GM21528 (cell line): Measurements from ENCODE around the gene IL1RAPL2.
"Not testable (repeated sequence)": the region's sequence is repeated elsewhere in the genome, so short reads cannot be mapped to it uniquely, and the experiment has no call there.

ENCODE experiments used
- ATAC-seq: cut with Tn5 transposase; IDR thresholded peaks from one replicate; pipeline ENCODE4 v1.9.1; 2021; ENCODE audit warnings: mild to moderate bottlenecking, moderate library complexity; ENCODE audit not compliant: unreplicated experiment, low FRiP score

Gene IL1RAPL2

GRCh38 chrX:105006103-105006502, 440.1 kb downstream of the IL1RAPL2 start:
- ATAC-seq, result no peak

GRCh38 chrX:105006996-105007395, 441.0 kb downstream of the IL1RAPL2 start:
- no peak for ATAC-seq

- no peak for ATAC-seq
Observed at GRCh38 chrX:105013719-105014118, 447.7 kb downstream of the IL1RAPL2 start.

GRCh38 chrX:105017641-105018040, 451.6 kb downstream of the IL1RAPL2 start:
- no peak for ATAC-seq

- no peak for ATAC-seq
Observed at GRCh38 chrX:105018865-105019264, 452.9 kb downstream of the IL1RAPL2 start.

- not testable (repeated sequence) for ATAC-seq
Observed at GRCh38 chrX:105028962-105029361, 463.0 kb downstream of the IL1RAPL2 start.

- ATAC-seq, result no peak
Observed at GRCh38 chrX:105038672-105039328, 472.8 kb downstream of the IL1RAPL2 start.

- ATAC-seq, result no peak
Observed at GRCh38 chrX:105050921-105051320, 484.9 kb downstream of the IL1RAPL2 start.

GRCh38 chrX:105051364-105051763, 485.4 kb downstream of the IL1RAPL2 start:
- ATAC-seq, result no peak

GRCh38 chrX:105052926-105053325, 486.9 kb downstream of the IL1RAPL2 start:
- no peak for ATAC-seq

- no peak for ATAC-seq
Observed at GRCh38 chrX:105063743-105064142, 497.7 kb downstream of the IL1RAPL2 start.

- ATAC-seq, result no peak
Observed at GRCh38 chrX:105098201-105098600, 532.2 kb downstream of the IL1RAPL2 start.

GRCh38 chrX:105098812-105099211, 532.8 kb downstream of the IL1RAPL2 start:
- ATAC-seq, result no peak

GRCh38 chrX:105101378-105101777, 535.4 kb downstream of the IL1RAPL2 start:
- ATAC-seq, result no peak

- ATAC-seq, result no peak
Observed at GRCh38 chrX:105109936-105110335, 543.9 kb downstream of the IL1RAPL2 start.

GRCh38 chrX:105114554-105115130, 548.6 kb downstream of the IL1RAPL2 start:
- ATAC-seq, result no peak

- not testable (repeated sequence) for ATAC-seq
Observed at GRCh38 chrX:105115596-105116320, 549.8 kb downstream of the IL1RAPL2 start.

- ATAC-seq, result no peak
Observed at GRCh38 chrX:105116486-105116885, 550.5 kb downstream of the IL1RAPL2 start.

GRCh38 chrX:105117621-105118020, 551.6 kb downstream of the IL1RAPL2 start:
- ATAC-seq, result no peak

GRCh38 chrX:105120463-105120862, 554.5 kb downstream of the IL1RAPL2 start:
- no peak for ATAC-seq

GRCh38 chrX:105121186-105121585, 555.2 kb downstream of the IL1RAPL2 start:
- no peak for ATAC-seq

GRCh38 chrX:105126201-105126600, 560.2 kb downstream of the IL1RAPL2 start:
- ATAC-seq, result no peak
